ENCODE measurements around the gene C1orf226.
"Not testable (repeated sequence)": the region's sequence is repeated elsewhere in the genome, so short reads cannot be mapped to it uniquely, and the experiment has no call there.

C1orf226 gene

GRCh38 chr1:162416215-162416614 is 34.7 kb downstream of the C1orf226 start:
- no peak for DNase-seq

GRCh38 chr1:162416909-162417308 is 35.4 kb downstream of the C1orf226 start:
- DNase-seq = no peak

GRCh38 chr1:162417650-162418049 is 36.1 kb downstream of the C1orf226 start:
- DNase-seq = no peak

- not testable (repeated sequence) for DNase-seq
These were observed 37.1 kb downstream of the C1orf226 start for GRCh38 chr1:162418584-162418983.

GRCh38 chr1:162419450-162419931 is 38.0 kb downstream of the C1orf226 start:
- DNase-seq = not testable (repeated sequence)

- no peak for DNase-seq
These were observed 38.6 kb downstream of the C1orf226 start for GRCh38 chr1:162420120-162420519.

GRCh38 chr1:162421258-162422164 is 40.0 kb downstream of the C1orf226 start:
- no peak for DNase-seq

GRCh38 chr1:162422662-162423375 is 41.3 kb downstream of the C1orf226 start:
- DNase-seq = no peak

- no peak for DNase-seq
These were observed 49.1 kb downstream of the C1orf226 start for GRCh38 chr1:162430583-162430982.

- DNase-seq = not testable (repeated sequence)
These were observed 51.6 kb downstream of the C1orf226 start for GRCh38 chr1:162432977-162433713.

Measured in right forelimb (tissue), 1 donor.